Progenitor cell of endocrine pancreas (in vitro differentiated cells): ENCODE results near the gene EHBP1L1. TPM values are rescaled to one million over a fixed set of nuclear protein-coding genes. Genes with fewer than 3 reads are reported as not detected.

Source experiments
- DNase-seq: peaks from one replicate; pipeline ENCODE4 v3.0.0; 2021; ENCODE audit warnings: low spot score; ENCODE audit not compliant: unreplicated experiment
- H3K27ac Mint-ChIP-seq: 2 replicates; pipeline ENCODE4 v1.8.0; 2021; ENCODE audit warnings: mild to moderate bottlenecking, moderate library complexity, mixed read lengths
- H3K27me3 Mint-ChIP-seq: 2 replicates; pipeline ENCODE4 v1.8.0; 2021; ENCODE audit warnings: mixed read lengths
- H3K36me3 Mint-ChIP-seq: 2 replicates; pipeline ENCODE4 v1.8.0; 2022; ENCODE audit warnings: mixed read lengths; ENCODE audit not compliant: insufficient read depth
- H3K4me1 Mint-ChIP-seq: 2 replicates; pipeline ENCODE4 v1.8.0; 2021; ENCODE audit warnings: low read depth, mixed read lengths
- H3K4me3 Mint-ChIP-seq: 2 replicates; pipeline ENCODE4 v1.8.0; 2021; ENCODE audit warnings: low read depth, mild to moderate bottlenecking, moderate library complexity, mixed read lengths
- H3K9me3 Mint-ChIP-seq: 2 replicates; pipeline ENCODE4 v1.8.0; 2021; ENCODE audit warnings: low read depth, mixed read lengths
- total RNA-seq: library from RNA; stranded (reverse); gene quantifications from 2 replicates; pipeline ENCODE4 v1.2.1, GENCODE V29; 2021
- TF ChIP-seq, protein P1 (sequence below): fragments of 200-600 bp; sonication (generic); IDR thresholded peaks from one replicate; pipeline ENCODE4 v1.5.0; 2021; ENCODE audit warnings: antibody characterized with exemption, mild to moderate bottlenecking; ENCODE audit not compliant: unreplicated experiment

EHBP1L1 gene
- total RNA-seq, 1 donor from 2014 or later: 13.0 TPM

DNA sequence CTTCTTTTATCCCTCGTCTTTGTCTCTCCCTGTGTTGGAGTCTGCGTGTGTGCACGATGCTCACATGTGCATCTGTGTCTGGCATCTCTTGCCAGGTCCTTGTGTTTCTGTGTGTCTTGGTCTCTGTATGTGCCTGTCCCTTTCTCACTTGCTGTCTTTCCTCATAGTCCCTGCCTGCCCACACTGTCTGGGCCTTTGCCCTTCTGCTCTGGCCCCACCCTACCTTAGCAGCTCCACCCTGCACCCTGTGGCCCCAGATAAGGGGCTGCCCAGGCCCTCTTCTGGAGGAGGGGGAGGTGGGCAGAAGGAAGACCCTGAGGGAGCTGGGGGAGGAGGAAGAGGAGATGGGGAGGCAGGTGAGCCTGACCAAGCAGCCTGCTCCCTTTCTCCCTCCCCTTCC is 2.8 kb downstream of the EHBP1L1 start:
- Mint-ChIP-seq H3K4me3 (no peak overlapping the region), H3K4me1 (peaks cover 10% of the 10 kb centered on the region), H3K27ac (no peak overlapping the region), H3K27me3 (peaks cover 45% of the 10 kb centered on the region), H3K36me3 (peaks cover 2% of the 10 kb centered on the region), H3K9me3 (no peaks in the 10 kb centered on the region)
- TF ChIP-seq, protein P1, sequence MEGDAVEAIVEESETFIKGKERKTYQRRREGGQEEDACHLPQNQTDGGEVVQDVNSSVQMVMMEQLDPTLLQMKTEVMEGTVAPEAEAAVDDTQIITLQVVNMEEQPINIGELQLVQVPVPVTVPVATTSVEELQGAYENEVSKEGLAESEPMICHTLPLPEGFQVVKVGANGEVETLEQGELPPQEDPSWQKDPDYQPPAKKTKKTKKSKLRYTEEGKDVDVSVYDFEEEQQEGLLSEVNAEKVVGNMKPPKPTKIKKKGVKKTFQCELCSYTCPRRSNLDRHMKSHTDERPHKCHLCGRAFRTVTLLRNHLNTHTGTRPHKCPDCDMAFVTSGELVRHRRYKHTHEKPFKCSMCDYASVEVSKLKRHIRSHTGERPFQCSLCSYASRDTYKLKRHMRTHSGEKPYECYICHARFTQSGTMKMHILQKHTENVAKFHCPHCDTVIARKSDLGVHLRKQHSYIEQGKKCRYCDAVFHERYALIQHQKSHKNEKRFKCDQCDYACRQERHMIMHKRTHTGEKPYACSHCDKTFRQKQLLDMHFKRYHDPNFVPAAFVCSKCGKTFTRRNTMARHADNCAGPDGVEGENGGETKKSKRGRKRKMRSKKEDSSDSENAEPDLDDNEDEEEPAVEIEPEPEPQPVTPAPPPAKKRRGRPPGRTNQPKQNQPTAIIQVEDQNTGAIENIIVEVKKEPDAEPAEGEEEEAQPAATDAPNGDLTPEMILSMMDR: no peak
- DNase-seq: no peak

DNA sequence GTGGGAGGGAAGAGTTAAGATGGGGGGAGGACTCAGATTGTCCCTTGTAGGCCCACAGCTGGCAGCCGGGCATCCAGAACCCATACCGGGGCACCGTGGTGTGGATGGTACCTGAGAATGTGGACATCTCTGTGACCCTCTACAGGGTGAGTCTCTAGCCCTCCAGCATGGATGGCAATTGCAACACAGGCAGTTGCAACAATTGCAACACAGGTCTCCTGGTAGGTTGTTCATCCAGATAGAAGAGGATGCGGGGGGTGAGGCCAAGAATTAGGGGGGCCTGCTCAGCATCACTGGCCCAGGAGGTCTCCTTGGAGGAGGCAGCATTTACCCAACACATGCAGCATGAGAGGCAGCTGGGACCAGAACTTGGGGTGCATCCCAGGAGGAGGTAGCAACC is 3.4 kb downstream of the EHBP1L1 start:
- TF ChIP-seq, protein P1: no peak
- no peak for DNase-seq
- Mint-ChIP-seq H3K36me3 (peaks cover 2% of the 10 kb centered on the region), H3K27me3 (peaks cover 51% of the 10 kb centered on the region), H3K9me3 (no peaks in the 10 kb centered on the region), H3K4me3 (no peak overlapping the region), H3K27ac (no peak overlapping the region), H3K4me1 (peaks cover 7% of the 10 kb centered on the region)

DNA sequence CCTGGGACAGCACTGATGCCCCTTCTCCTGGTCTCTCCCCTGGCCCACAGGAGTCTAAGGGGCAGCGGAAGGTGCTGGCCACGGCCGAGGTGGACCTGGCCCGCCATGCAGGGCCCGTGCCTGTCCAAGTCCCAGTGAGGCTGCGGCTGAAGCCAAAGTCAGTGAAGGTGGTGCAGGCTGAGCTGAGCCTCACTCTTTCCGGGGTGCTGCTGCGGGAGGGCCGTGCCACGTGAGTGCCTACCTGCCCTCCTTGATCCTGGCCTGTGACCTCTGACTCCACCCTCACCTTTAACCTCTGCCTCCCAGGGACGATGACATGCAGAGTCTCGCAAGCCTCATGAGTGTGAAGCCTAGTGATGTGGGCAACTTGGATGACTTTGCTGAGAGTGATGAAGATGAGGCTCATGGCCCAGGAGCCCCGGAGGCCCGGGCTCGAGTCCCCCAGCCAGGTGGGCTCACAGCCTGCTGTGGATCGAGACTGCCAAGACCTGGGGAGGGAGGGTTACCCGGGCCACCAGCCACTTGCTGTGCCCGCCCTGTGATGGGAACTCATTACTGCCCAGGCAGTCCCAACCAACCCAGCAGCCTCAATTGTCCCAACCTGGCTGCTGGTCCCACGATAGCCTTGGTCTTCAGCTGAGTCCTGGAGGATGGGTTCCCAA is 4.3 kb downstream of the EHBP1L1 start:
- H3K27me3 Mint-ChIP-seq: peaks cover 50% of the 10 kb centered on the region
- no peak overlapping the region for H3K4me3 Mint-ChIP-seq
- no peak overlapping the region for H3K27ac Mint-ChIP-seq
- no peak for DNase-seq
- H3K4me1 Mint-ChIP-seq: peaks cover 3% of the 10 kb centered on the region
- TF ChIP-seq, protein P1: no peak
- no peaks in the 10 kb centered on the region for H3K9me3 Mint-ChIP-seq
- H3K36me3 Mint-ChIP-seq: peaks cover 2% of the 10 kb centered on the region

DNA sequence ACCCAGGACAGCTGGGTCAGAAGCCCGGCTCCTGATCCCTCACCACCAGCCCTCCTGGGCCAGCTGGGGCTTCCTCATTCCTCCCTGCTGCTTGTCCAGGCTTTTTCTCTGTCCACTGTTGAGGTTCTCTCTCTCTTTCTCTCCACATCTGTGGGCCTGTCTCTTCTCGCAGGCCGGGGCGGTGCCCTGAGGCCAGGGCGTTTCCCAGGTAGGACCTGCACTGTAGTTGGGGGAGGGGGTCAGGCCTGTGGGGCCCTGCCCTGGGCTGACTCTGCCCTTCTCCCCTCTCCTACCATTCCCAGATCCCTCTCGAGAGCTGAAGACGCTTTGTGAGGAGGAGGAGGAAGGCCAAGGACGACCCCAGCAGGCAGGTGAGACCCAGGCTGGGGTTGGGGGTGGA is 4.9 kb downstream of the EHBP1L1 start:
- no peaks in the 10 kb centered on the region for H3K9me3 Mint-ChIP-seq

DNA sequence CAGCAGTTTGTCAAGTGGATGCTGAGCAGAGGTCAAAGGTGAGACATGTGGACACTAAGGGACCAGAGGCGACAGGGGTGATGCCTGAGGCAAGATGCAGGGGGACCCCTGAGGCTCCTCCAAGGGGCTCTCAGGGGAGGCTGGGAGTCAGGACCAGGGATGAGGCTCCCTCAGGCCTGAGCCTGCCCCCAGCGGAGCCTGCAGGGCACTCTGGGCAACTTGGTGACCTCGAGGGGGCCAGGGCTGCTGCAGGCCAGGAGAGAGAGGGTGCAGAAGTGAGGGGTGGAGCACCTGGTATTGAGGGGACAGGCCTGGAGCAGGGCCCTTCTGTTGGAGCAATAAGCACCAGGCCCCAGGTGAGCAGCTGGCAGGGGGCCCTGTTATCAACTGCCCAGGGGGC is 6.1 kb downstream of the EHBP1L1 start:
- TF ChIP-seq, protein P1: no peak

More for the DNA sequence above, 4.9 kb downstream of the EHBP1L1 start:
- Mint-ChIP-seq H3K36me3 (peaks cover 2% of the 10 kb centered on the region), H3K27ac (no peak overlapping the region), H3K27me3 (peaks cover 48% of the 10 kb centered on the region), H3K4me3 (no peak overlapping the region), H3K4me1 (no peaks in the 10 kb centered on the region)
- TF ChIP-seq, protein P1: no peak
- no peak for DNase-seq

More for the DNA sequence above, 6.1 kb downstream of the EHBP1L1 start:
- Mint-ChIP-seq H3K9me3 (no peaks in the 10 kb centered on the region), H3K27ac (no peak overlapping the region), H3K27me3 (peaks cover 51% of the 10 kb centered on the region), H3K36me3 (peaks cover 2% of the 10 kb centered on the region), H3K4me3 (no peak overlapping the region), H3K4me1 (no peaks in the 10 kb centered on the region)
- DNase-seq: no peak
